GM21423 (cell line): ENCODE data around the gene LUC7L3.
A peak's percentile ranks its signal among the peaks of the same experiment; 100 is the strongest.

Experiments
- ATAC-seq: cut with Tn5 transposase; IDR thresholded peaks from one replicate; pipeline ENCODE4 v1.9.1; 2021; ENCODE audit warnings: mild to moderate bottlenecking, moderate library complexity; ENCODE audit not compliant: unreplicated experiment

LUC7L3 gene

DNA sequence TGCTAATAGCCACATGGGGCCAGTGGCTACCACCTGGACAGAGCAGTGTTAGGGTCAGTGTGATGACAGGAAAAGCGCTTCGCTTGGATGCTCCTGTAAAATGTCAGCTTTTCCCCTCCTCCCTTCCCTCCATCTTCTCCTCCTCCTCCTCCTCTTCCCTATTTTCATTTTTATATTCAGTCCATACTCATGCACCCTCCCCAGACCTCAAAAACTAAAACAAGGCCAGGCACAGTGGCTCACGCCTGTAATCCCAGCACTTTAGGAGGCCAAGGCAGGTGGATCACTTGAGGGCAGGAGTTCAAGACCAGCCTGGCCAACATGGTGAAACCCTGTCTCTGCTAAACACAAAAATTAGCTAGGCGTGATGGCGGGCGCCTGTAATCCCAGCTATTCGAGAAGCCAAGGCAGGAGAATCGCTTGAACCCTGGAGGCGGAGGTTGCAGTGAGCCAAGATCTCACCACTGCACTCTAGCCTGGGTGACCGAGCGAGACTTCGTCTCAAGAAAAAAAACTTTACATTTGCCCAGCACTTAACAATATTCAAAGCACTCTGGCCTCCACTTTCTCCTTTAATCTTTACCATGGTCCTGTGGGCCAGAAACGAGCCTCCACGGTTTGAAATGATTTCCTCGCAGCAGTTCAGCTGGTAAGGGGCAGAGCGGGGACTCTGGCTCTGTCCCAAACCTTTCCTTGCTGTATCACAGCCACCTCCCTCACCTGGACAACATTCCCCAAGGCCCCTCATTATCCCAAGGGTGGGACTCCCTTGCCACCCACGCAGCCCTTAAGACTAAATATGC is 33.5 kb upstream of the LUC7L3 start:
- ATAC-seq: no peak

- ATAC-seq: no peak
Measured at GRCh38 chr17:50686494-50687199, 32.8 kb upstream of the LUC7L3 start.

GRCh38 chr17:50687200-50688066 is 32.0 kb upstream of the LUC7L3 start:
- no peak for ATAC-seq

DNA sequence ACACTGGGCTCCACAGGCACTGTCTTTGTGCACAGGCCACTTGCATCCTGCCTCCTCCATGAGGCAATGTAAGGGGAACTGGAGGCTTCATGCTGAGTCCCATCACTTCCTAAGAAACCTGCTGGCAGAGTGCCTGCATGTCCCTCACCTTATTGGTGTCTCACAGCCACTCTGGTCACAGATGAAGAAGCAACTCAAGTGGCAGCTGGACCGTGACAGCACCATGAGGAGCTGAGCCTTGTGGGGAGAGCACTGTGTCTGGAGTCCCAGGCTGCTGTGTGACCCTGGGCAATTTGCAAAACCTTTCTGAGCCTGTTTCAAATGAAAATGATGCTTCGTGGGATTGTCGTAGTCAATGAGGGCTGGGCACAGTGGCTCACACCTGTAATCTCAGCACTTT is 31.2 kb upstream of the LUC7L3 start:
- ATAC-seq: no peak

- no peak for ATAC-seq
Measured at GRCh38 chr17:50689251-50689650, 30.2 kb upstream of the LUC7L3 start.

DNA sequence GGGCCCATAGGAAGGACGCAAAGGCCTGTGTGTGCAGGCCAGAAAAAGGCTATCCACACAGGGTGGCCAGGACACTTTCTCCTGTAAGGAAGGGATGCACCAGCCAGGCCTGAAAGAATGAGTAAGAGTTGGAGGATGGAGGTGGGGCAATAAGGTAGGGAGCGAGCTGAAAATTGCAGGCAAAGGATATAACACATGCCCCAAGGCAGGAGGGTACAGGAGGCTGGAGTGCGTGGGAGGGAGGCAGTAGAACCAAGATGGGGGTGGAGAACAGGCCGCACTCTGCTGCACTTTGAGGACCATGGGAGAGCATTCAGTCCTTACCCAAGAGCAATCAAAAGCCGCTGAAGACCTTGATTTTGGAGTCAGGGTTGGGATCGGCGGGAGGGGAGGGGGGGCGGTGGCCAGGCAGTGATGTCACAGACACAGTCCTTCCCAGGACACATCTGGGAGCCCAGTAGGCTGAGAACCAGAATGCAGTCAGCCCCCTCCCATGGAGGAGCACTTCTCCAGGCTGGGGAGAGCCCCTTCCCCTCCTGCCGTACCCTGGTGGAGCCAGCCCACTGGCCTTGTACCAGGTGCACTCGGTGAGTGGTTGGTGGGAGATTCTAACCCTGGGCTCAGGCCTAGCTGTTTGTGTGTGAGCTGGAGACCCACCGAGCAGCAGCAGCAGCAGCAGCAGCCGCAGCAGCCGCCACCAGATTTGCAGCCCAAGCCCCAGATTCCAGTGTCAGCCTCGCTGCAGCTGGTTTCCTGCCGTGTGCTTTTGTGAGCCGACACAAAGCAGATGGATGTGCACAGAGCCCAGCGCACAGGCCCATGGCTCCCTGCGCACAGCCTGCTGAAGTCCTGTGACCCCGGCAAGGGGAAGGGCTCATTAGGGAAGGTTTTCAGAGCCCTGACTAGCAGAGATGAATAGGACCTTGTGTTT is 29.2 kb upstream of the LUC7L3 start:
- ATAC-seq: no peak

DNA sequence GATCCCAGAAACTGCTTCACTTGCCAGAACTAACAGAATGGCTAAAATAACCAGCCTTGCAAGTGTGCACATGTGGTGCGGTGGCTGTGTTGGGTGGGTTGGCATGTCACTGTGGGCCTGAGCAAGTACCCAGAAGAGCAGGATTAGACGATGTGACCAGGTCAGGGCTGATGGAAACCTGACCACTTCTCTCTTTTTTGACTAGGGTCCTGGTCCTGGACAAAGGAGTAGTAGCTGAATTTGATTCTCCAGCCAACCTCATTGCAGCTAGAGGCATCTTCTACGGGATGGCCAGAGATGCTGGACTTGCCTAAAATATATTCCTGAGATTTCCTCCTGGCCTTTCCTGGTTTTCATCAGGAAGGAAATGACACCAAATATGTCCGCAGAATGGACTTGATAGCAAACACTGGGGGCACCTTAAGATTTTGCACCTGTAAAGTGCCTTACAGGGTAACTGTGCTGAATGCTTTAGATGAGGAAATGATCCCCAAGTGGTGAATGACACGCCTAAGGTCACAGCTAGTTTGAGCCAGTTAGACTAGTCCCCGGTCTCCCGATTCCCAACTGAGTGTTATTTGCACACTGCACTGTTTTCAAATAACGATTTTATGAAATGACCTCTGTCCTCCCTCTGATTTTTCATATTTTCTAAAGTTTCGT is 28.4 kb upstream of the LUC7L3 start:
- ATAC-seq: no peak

DNA sequence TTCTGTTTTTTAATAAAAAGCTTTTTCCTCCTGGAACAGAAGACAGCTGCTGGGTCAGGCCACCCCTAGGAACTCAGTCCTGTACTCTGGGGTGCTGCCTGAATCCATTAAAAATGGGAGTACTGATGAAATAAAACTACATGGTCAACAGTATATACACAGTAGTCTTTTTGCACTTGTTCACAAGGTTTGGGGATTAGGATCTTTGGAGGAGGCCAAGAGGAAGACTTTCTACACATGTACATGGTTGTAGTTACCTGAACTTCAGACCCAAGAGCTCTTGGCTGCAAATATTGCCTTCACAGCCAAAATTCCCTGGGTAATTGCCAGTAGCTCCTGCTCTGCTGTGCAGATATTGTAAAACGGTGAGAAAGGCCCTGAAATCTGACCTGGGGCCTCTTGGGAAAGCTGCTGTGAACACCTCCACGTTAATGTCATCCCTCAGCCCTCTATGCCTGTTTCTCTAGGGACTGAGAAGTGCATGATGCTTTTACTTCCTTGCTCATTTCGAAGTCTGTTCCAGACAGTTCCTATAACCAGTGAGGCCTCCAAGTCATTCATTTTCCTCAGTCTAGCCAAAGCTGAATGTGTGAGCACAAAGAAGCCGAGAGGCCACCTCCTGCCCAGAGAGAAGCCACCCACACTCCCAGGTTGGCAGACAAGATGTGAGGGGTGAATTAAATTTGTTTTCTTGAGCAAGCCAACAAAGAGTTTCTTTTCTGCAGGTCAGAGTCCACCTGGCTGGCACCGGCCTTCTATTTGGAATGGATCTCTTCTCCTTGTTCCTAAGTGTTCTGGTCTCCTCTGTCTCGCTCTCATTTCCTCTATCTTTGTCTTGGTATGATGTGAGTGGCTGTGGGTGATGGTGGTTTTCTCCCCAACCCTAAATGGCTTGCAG is 27.6 kb upstream of the LUC7L3 start:
- ATAC-seq: no peak

- no peak for ATAC-seq
Measured at GRCh38 chr17:50692448-50693035, 26.9 kb upstream of the LUC7L3 start.

DNA sequence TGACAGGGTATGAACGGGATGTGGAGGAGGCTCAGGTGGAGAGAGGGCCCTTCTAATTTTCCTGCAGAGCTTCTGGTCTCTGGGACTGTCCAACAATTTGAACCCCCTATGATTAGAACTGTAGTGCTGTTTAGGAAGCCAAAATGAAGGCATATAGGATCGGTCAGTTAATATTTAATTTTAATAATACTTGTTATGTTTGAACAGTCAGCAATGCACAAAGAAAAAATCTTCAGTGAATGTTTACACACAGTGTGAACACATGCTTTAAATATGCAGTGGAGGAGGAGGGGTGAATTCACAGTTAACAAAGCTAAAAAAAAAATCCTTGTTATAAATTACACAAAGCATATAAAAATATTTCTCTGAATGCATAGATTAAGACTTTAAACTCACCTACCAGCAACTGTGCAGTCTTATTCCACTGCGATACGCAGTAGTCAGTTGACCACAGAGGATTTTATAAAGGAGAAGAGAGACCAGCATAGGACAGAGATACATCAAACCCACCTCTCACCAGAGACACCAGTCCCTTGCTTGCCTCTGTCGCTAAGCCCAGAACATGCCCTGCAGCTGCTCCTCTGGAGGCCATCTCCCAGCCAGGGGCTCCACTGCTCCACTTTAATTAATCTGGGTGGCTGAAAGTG is 26.2 kb upstream of the LUC7L3 start:
- no peak for ATAC-seq

GRCh38 chr17:50696365-50696879 is 23.0 kb upstream of the LUC7L3 start:
- ATAC-seq: no peak

DNA sequence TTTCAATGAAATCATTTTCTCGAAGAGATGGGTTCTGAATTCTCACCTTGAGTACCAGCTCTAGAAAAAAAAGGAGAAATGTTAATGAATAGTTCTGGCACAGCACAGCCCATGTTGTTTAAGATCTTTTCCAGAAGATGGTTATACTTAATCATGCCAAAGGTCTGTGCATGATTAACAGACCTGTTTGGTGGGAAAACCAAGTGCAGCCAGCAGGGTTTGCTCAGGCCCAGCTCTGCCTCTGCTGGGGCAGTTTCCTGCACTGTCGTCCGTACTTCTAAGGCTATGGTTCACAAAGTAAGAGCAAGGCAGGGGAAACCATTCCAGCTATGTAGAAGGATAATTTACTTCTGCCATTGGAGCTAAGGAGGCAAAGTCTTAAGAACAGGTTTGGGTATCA is 22.3 kb upstream of the LUC7L3 start:
- no peak for ATAC-seq

DNA sequence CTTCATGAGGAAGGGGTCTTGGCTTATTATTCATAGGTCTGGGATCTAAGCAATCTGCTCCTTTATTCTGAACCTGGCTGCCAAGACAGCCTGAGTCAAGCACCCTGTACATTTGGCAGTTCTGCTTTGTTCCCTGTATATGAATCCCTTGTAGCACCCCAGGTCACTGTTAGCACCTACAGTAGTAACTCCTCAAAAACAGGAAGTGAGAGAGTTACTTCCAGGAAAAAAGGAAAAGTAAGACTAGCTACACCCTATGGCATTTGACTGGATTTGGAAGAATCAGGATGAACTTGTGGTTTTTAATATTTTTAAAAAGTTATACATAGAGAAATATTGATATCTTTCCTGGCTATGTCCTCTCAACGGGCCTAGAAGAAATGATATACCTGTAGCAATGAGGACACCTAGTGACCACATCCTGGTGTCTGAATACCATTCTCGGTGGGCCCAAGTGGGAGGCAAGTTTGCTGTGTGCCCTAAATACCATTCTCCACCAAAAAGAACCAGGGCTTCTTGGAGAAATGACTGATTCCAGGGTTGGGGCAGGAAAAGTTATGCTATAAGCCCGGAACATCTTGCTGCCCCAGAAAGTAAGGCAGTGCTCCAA is 21.6 kb upstream of the LUC7L3 start:
- ATAC-seq: no peak

- no peak for ATAC-seq
Measured at GRCh38 chr17:50699410-50699809, 20.0 kb upstream of the LUC7L3 start.

GRCh38 chr17:50703162-50703561 is 16.2 kb upstream of the LUC7L3 start:
- no peak for ATAC-seq

DNA sequence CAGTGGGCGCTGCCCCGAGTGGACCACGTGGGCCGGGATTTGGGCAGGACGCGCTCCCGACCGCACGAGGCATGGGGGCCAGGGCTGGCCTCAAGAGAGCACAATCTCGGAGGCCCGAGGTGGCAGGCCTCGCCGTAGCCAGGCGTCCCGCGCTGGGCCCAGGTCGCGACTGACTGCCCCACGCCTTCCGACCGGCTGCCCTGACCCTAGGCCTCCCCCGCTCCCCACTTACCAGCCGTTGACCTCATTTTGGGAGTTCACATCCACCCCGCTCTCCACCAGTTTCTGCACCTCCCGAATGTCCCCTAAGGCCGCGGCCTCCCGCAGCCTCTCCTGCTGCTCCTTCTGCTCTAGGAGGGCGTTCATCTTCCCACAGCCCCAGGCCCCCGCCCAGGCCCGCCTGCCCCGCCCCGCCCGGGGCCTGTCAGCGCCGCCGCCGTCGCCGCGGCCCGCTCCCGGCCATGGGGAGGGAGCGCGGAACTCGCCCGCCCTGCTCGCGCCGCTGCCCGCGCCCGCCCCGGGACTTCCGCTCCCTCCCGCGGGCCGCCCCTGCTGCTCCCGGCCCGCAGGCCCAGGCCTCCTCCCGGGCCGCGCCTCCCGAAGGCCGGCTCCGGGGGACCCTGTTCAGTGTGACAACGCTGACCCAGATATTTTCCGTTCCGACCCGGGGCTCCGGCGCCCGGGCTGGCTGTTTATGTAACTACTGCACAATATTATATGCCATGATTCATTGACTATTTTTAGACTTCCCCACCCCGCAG is 11.9 kb upstream of the LUC7L3 start, which contains the start of gene ANKRD40:
ANKRD40 (minus strand) TSS at position 626 of the 761 bp plus-strand sequence; CDS start at position 366, 260 bp downstream.
- ATAC-seq: peak; percentile 78
